BE2C (cell line): ENCODE results near the gene ULBP1.
"Not testable (repeated sequence)": the region's sequence is repeated elsewhere in the genome, so short reads cannot be mapped to it uniquely, and the experiment has no call there.

Experiments used
- DNase-seq: peaks from one replicate; pipeline ENCODE4 v3.0.0-alpha.2; 2020
- H3K27me3 ChIP-seq: fragments of 250-450 bp; sonication (Bioruptor Pico); 2 replicates; pipeline ENCODE4 v1.5.1; 2020; ENCODE audit warnings: mild to moderate bottlenecking
- H3K36me3 ChIP-seq: fragments of 250-450 bp; sonication (Bioruptor Pico); 2 replicates; pipeline ENCODE4 v1.5.1; 2020; ENCODE audit warnings: mild to moderate bottlenecking
- H3K4me1 ChIP-seq: fragments of 250-450 bp; sonication (Bioruptor Pico); 2 replicates; pipeline ENCODE4 v1.5.1; 2020
- H3K4me3 ChIP-seq: 2 replicates; pipeline ENCODE4 v1.5.1; 2011; ENCODE audit warnings: low read depth, low read length
- H3K9me3 ChIP-seq: fragments of 250-450 bp; sonication (Bioruptor Pico); 2 replicates; pipeline ENCODE4 v1.5.1; 2020
- CTCF ChIP-seq: IDR thresholded peaks from 2 replicates; pipeline ENCODE4 v1.5.1; 2012; ENCODE audit warnings: mild to moderate bottlenecking, low read depth, low read length

ULBP1 gene

GRCh38 chr6:149967591-149967990 is 3.8 kb downstream of the ULBP1 start:
- TF ChIP-seq CTCF: no peak
- DNase-seq: no peak
- peaks cover 34% of the 10 kb centered on the region for H3K27me3 ChIP-seq

DNA sequence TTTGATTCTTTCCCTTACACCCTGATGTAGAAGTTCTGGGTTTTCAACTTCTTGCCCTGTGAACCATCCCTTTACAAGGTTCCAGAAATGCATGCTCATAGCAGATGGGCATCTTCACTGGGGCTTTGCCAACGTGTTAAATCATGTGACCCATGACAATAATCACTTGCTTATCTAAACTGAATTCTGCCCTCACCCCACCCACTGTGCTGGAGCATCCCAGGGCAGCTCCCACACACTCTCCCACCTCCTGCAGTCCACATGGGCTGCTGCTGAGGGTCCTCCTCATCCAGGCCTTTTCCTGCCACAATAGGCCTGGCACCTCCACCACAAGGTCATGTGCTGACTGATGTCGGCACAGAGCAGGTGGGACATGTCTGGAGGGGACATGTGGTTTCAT is 4.3 kb downstream of the ULBP1 start:
- DNase-seq, H3K9me3 ChIP-seq, H3K4me1 ChIP-seq, H3K4me3 ChIP-seq, H3K36me3 ChIP-seq: not testable (repeated sequence)
- H3K27me3 ChIP-seq: peaks cover 31% of the 10 kb centered on the region

More at GRCh38 chr6:149967591-149967990, 3.8 kb downstream of the ULBP1 start:
- Histone ChIP-seq H3K9me3 (no peaks in the 10 kb centered on the region), H3K4me1 (no peaks in the 10 kb centered on the region), H3K4me3 (no peak overlapping the region), H3K36me3 (no peaks in the 10 kb centered on the region)

DNA sequence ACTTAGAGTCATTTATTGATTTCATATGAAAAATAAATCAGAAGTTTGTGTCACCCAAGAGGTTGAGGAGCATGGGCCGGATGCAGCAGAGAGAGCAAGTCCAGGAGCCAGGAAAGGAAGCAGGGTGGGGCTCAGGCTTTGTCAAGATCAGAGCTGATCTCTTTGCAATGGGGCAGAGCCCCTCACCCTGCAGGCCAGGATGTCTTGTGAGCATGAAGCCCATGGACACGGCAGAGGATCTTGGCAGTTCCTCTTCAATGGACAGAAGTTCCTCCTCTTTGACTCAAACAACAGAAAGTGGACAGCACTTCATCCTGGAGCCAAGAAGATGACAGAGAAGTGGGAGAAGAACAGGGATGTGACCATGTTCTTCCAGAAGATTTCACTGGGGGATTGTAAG is 5.2 kb downstream of the ULBP1 start:
- not testable (repeated sequence) for H3K4me1 ChIP-seq, H3K9me3 ChIP-seq, H3K36me3 ChIP-seq, DNase-seq, H3K4me3 ChIP-seq
- peaks cover 28% of the 10 kb centered on the region for H3K27me3 ChIP-seq

GRCh38 chr6:149969635-149970034 is 5.9 kb downstream of the ULBP1 start:
- no peak for TF ChIP-seq CTCF
- H3K4me1 ChIP-seq: no peaks in the 10 kb centered on the region
- H3K36me3 ChIP-seq: no peaks in the 10 kb centered on the region
- peaks cover 21% of the 10 kb centered on the region for H3K27me3 ChIP-seq
- DNase-seq: no peak
- no peak overlapping the region for H3K4me3 ChIP-seq
- H3K9me3 ChIP-seq: no peaks in the 10 kb centered on the region

DNA sequence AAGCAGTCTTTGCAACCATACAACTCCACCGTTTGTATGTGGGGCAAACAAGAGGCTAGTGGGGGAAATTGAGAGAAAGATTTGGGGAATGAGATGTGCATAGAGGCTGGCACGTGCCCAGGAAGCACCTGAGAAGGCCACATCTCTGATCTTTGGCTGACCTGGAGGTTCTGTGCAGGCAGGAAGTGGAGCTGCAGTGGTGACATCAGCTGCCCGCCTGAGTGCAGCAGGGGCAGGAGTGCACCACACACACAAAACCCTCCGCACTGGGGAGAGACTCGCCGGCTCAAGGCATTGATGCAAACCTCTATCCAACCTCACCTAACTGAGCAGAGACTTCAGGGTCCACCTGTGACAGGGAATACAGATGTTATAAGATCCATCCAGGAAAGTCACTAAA is 10.7 kb downstream of the ULBP1 start:
- H3K27me3 ChIP-seq: peaks cover 16% of the 10 kb centered on the region; the same call in 1 of the 2 replicates
- not testable (repeated sequence) for DNase-seq, H3K36me3 ChIP-seq, H3K4me3 ChIP-seq, H3K4me1 ChIP-seq, H3K9me3 ChIP-seq

GRCh38 chr6:149974825-149975224 is 11.1 kb downstream of the ULBP1 start:
- peaks cover 16% of the 10 kb centered on the region; the same call in 1 of the 2 replicates for H3K27me3 ChIP-seq
- no peaks in the 10 kb centered on the region for H3K36me3 ChIP-seq
- TF ChIP-seq CTCF: no peak
- no peak overlapping the region for H3K4me3 ChIP-seq
- H3K9me3 ChIP-seq: no peaks in the 10 kb centered on the region
- H3K4me1 ChIP-seq: no peaks in the 10 kb centered on the region
- DNase-seq: no peak

DNA sequence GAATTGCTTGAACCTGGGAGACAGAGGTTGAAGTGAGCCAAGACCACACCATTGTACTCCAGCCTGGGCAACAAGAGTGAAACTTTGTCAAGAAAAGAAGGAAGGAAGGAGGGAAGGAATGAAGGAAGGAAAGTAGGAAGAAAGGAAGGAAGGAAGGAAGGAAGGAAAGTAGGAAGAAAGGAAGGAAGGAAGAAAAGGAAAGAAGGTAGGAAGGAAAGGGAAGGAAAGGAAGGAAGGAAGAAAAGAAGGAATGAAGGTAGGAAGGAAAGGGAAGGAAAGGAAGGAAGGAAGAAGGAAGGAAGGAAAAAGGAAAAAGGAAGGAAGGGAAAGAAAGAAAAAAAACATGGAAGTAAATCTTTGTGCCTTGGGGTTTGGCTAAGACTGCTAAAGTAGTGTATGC is 11.7 kb downstream of the ULBP1 start:
- DNase-seq: no peak
- H3K27me3 ChIP-seq: peaks cover 16% of the 10 kb centered on the region; the same call in 1 of the 2 replicates
- TF ChIP-seq CTCF: no peak
- no peaks in the 10 kb centered on the region for H3K36me3 ChIP-seq
- no peak overlapping the region for H3K4me3 ChIP-seq
- H3K9me3 ChIP-seq: no peaks in the 10 kb centered on the region
- no peaks in the 10 kb centered on the region for H3K4me1 ChIP-seq

DNA sequence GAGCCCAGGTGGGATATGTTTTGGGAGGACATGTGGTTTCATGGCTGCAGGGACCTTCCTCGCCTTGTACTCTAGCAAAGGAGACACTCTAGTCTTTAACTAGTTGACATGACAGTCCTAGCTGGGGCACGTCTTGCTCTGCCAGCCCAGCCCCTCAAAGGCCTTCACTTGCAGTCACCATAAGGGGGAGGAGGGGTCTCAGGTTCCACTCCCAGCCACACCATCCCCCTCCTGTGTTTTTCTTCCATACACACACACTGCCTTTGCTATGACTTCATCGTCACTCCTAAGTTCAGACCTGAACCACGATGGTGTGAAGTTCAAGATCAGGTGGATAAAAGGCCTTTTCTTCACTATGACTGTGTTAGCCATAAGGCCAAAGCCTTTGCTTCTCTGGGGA is 13.5 kb downstream of the ULBP1 start:
- Histone ChIP-seq H3K4me1 (no peaks in the 10 kb centered on the region), H3K4me3 (no peak overlapping the region), H3K36me3 (no peaks in the 10 kb centered on the region), H3K27me3 (peaks cover 19% of the 10 kb centered on the region; the same call in 1 of the 2 replicates), H3K9me3 (no peaks in the 10 kb centered on the region)
- no peak for TF ChIP-seq CTCF
- no peak for DNase-seq
